ENCODE results near the gene PAGE3. TPM values are rescaled to one million over a fixed set of nuclear protein-coding genes. Genes with fewer than 3 reads are reported as not detected.

The PAGE3 gene
- total RNA-seq, 1 experiment from 2014 or later, result not detected

DNA sequence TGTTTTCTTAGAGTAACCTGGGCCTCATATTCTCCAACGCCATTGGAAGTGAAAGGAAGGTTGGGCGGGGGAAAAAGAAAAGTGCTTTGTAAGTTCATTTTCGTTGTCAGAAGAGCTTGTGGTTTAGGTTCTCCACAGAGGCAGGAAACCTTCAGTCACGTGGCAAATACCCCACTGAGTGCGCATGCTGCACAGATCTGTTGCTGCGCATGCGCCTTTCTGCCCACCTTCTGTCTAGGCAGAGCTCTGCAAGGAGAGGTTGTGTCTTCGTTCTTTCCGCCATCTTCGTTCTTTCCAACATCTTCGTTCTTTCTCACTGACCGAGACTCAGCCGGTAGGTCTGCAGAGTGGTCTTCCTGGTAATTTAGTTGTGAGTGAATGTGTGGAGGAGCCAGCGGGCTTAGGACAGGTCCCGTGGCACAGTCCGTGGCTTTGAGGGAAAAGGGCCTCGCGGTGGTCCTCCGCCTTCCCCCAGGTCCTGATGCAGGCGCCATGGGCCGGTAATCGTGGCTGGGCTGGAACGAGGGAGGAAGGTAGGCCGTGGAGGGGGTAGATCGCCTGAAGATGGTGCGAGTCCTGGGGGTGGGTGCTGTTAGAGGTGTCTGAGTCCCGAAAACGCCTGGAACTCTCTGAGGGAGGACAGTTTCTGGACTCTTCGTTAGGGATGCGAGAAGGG is 44.5 kb downstream of the PAGE3 start, which contains the start of gene PAGE5 (continued):
- TF ChIP-seq, protein P1, sequence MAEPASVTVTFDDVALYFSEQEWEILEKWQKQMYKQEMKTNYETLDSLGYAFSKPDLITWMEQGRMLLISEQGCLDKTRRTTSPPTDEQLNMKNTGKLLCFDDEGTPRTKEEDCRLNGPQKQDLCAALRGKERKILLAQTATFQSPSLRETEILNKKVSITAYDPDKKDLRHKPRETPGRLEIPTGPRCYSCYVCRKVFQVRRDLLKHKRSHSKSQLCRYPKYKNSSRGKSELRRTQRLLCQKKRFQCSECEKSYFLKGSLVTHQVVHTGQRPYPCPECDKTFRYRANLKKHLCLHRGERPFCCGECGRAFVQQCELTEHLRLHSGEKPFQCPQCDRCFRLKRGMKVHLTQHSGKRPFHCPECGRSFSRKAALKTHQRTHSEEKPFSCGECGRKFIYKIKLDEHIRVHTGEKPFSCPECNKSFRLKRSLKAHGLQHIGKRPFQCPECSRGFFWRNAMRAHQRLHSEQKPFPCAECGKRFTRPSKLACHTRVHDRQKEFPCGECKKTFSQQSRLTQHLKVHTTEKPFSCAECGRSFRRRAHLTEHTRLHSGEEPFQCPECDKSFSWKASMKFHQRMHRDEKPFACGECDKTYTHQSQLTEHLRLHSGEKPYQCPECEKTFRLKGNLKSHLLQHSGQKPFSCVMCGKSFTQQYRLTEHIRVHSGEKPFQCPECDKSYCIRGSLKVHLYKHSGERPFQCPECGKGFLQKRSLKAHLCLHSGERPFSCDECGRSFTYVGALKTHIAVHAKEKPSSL (CRISPR knock-in tag; conservative IDR thresholded peaks at IDR 0.05), result no peak

- H3K4me3 Mint-ChIP-seq, result no peak overlapping the region
- ATAC-seq, result no peak
- peaks cover 34% of the 10 kb centered on the region for H3K9me3 Mint-ChIP-seq
- no peak for DNase-seq (ENCODE audit: low spot score)
- no peaks in the 10 kb centered on the region for H3K4me1 Mint-ChIP-seq
- H3K27ac Mint-ChIP-seq, result no peak overlapping the region
- CTCF ChIA-PET, result no interaction called here
- no peaks in the 10 kb centered on the region for H3K27me3 Mint-ChIP-seq (ENCODE audit: low read depth)
- H3K36me3 Mint-ChIP-seq, result no peaks in the 10 kb centered on the region; the same call in 1 of the 2 replicates
- POLR2A ChIA-PET, result no interaction called here
- TF ChIP-seq ELF4 (CRISPR knock-in tag; IDR thresholded peaks at IDR 0.05; ENCODE audit: low read depth) (no peak), PREB (CRISPR knock-in tag; IDR thresholded peaks at IDR 0.05; ENCODE audit: borderline replicate concordance) (no peak), FOXP1 (CRISPR knock-in tag; IDR thresholded peaks at IDR 0.05; ENCODE audit: borderline replicate concordance) (no peak), ZNF232 (CRISPR knock-in tag; IDR thresholded peaks at IDR 0.05) (no peak), AR (CRISPR knock-in tag; IDR thresholded peaks at IDR 0.05) (no peak), NR2C2 (CRISPR knock-in tag; IDR thresholded peaks at IDR 0.05) (no peak), ATF6 (CRISPR knock-in tag; IDR thresholded peaks at IDR 0.05) (no peak), ZNF121 (CRISPR knock-in tag; IDR thresholded peaks at IDR 0.05) (no peak), ZNF423 (CRISPR knock-in tag; IDR thresholded peaks at IDR 0.05) (no peak), GABPB1 (CRISPR knock-in tag; IDR thresholded peaks at IDR 0.05) (no peak), USF1 (CRISPR knock-in tag; IDR thresholded peaks at IDR 0.05) (no peak), ATF1 (CRISPR knock-in tag; IDR thresholded peaks at IDR 0.05) (no peak), STAT6 (CRISPR knock-in tag; conservative IDR thresholded peaks at IDR 0.05; ENCODE audit: low read depth) (no peak)
- TF ChIP-seq, protein P2, sequence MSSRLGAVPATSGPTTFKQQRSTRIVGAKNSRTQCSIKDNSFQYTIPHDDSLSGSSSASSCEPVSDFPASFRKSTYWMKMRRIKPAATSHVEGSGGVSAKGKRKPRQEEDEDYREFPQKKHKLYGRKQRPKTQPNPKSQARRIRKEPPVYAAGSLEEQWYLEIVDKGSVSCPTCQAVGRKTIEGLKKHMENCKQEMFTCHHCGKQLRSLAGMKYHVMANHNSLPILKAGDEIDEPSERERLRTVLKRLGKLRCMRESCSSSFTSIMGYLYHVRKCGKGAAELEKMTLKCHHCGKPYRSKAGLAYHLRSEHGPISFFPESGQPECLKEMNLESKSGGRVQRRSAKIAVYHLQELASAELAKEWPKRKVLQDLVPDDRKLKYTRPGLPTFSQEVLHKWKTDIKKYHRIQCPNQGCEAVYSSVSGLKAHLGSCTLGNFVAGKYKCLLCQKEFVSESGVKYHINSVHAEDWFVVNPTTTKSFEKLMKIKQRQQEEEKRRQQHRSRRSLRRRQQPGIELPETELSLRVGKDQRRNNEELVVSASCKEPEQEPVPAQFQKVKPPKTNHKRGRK (CRISPR knock-in tag; IDR thresholded peaks at IDR 0.05; ENCODE audit: borderline replicate concordance), result no peak
- TF ChIP-seq, protein P3, sequence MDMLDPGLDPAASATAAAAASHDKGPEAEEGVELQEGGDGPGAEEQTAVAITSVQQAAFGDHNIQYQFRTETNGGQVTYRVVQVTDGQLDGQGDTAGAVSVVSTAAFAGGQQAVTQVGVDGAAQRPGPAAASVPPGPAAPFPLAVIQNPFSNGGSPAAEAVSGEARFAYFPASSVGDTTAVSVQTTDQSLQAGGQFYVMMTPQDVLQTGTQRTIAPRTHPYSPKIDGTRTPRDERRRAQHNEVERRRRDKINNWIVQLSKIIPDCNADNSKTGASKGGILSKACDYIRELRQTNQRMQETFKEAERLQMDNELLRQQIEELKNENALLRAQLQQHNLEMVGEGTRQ (CRISPR knock-in tag; IDR thresholded peaks at IDR 0.05), result no peak
- TF ChIP-seq, protein P4, sequence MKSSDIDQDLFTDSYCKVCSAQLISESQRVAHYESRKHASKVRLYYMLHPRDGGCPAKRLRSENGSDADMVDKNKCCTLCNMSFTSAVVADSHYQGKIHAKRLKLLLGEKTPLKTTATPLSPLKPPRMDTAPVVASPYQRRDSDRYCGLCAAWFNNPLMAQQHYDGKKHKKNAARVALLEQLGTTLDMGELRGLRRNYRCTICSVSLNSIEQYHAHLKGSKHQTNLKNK (CRISPR knock-in tag; IDR thresholded peaks at IDR 0.05), result no peak
- TF ChIP-seq, protein P1 (CRISPR knock-in tag; conservative IDR thresholded peaks at IDR 0.05), result no peak
Observed at GRCh38 chrX:55213381-55213780, 51.3 kb downstream of the PAGE3 start.

Data from WTC11 (cell line).